GM21360 (cell line): ENCODE data around the gene RNF213.

Experiments
- ATAC-seq: cut with Tn5 transposase; IDR thresholded peaks from one replicate; pipeline ENCODE4 v1.9.1; 2021; ENCODE audit warnings: mild to moderate bottlenecking, moderate library complexity; ENCODE audit not compliant: unreplicated experiment

The RNF213 gene

GRCh38 chr17:80363518-80364090, 103.0 kb downstream of the RNF213 start:
- ATAC-seq = no peak

- no peak for ATAC-seq
Observed at GRCh38 chr17:80364091-80364691, 103.5 kb downstream of the RNF213 start.

DNA sequence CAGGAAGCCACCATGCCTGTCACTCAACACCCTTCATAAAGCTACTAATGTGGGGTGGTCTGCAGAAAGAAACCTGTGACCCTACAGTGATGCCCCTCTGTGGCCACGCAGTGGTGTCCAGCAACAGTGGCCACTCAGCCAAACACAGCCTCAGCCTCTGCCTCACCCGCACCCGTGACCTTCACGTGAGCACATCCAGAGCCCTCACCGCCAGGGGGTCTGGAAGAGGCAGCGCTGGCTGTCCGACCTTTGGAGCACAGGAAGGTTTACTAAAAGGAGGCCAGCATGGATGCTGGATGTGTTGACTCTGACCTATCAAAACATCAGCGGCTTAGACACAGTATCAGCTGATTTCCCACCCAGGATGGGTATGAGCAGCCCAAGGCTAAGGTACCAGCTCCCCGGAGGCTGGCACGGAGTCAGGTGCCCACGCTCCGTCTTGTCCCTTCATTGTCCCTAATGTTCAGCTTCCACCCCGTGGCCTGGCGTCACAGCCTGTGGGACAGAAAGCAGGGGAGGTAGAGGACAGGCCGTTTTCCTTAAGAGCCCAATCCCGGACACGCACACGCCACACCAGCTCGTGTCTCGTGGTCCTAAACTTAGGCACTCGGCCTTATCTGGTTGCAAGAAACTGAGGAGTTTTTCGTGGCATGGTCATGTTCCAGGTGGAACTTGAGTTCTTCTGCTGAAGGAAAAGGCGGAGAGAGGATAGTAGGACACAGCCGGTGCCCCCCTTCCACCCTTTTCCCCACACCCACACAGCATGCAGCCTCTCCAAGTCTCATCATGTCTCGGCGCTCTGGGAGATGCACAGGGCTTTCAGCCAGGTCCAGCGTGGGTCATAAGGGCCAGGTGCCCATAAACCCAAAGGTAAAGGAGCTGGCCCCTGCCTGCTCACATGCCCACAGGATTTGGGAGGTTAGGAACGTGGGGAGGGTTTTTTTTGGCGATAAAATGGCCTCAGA, 104.6 kb downstream of the RNF213 start:
- no peak for ATAC-seq

DNA sequence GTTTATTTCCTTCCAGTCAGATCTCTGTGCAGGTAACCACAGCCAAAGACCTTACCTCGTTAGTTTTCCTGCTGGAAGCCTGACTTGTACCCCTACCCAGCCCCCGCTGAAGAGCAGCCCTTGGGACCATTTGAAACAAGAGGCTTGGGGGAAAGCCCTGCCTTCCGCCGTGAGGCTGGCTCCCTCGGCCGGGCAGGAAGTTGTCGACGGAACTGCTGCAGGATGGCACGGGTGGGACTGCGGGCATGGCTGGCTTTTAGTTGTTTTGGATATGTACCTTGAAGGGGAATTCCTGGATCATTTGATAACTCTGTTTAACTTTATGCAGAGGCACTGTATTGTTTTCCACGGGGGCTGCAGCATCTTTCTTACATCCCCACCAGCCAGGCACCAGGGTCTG, 105.3 kb downstream of the RNF213 start:
- ATAC-seq = no peak

DNA sequence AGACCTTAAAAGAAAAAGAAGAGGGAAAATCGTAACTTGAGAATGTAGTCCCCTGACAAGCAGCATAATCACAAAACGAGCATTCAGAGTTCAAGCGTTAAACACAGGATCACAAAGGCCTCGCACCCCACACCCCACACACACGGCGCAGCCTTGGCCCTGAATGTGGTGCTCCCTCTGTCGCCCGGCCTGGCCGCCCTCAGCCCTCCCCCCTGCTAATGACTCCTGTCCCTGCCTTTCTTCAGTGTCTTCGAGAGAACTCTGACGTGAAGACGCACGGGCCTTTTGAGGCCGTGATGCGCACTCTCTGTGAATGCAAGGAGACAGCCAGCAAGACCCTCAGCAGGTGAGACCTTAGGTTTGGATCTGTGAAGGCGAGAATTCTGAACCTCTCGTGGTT, 106.9 kb downstream of the RNF213 start:
- no peak for ATAC-seq

DNA sequence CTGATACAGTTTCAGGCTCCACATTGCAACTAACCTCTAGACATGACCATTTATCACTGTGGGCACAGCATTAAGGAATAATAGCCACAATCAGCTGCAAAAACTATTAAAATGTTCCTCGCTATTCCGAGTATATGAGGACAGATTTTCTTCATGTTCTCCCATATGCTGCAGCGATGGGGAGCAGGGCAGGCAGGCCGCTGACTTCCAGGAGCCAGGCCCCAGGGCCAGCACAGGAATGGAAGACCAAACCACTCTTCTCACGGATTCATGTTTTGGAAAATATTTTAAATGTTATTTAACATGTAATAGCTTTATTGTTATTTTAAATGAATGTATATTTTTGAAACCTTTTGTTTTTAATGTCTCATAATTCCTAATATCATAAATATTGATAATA, 110.5 kb downstream of the RNF213 start:
- no peak for ATAC-seq

DNA sequence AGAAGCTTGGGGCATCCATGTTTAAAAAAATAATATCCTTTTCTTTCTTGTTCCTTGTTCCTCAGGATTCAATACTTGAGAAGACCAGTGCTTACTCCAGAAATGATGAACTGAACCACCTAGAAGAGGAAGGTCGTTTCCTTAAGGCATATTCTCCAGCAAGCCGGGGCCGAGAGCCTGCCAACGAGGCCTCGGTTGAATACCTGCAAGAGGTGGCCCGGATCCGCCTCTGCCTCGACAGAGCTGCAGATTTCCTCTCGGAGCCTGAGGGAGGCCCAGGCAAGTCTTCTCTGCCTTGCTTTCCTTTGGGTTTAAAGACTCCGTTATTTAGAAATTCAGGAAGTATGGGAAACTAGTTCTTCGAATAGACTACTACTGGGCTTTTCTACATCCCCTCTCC, 111.8 kb downstream of the RNF213 start:
- no peak for ATAC-seq

GRCh38 chr17:80372922-80373570, 112.4 kb downstream of the RNF213 start:
- no peak for ATAC-seq

GRCh38 chr17:80374039-80374731, 113.5 kb downstream of the RNF213 start:
- no peak for ATAC-seq

DNA sequence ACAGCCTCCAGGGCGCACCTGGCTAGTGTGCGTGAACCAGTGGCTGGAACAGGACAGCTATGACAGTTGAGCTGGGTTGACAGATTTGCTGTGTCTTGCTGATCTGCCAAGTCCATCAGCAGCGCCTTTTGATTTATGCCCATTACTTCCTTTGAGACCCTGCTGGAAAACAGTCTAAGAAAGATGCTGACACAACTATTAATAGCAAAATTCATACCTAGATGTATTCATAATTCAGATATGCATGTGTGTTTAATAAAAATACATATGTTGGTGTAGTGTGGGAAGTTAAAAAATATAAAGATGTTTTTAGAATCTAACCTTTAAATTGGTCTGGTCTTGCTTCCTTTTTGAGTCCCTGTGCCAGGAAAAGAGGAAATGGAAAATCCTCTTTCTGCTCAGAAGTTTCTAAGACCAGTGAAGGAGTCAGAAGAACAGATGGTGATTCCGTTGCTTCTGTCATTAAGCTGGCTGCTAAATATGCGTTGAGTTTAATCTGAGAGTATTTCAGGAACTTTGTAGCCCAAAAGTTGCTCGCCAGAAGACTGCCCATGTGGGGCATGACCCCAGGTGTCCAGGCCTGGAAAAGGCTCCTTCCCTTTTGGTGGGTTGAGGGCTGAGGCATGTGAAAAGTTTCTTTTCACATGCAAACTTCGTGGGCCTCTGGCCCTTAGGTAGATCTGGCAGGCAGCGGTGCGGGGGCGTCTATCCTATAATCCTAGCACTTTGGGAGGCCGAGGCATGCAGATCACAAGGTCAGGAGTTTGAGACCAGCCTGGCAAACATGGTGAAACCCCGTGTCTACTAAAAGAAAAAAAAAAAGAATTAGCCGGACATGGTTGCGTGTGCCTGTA, 114.3 kb downstream of the RNF213 start:
- ATAC-seq = no peak

- ATAC-seq = no peak
Observed at GRCh38 chr17:80376531-80376930, 115.9 kb downstream of the RNF213 start.

- no peak for ATAC-seq
Observed at GRCh38 chr17:80377798-80378197, 117.1 kb downstream of the RNF213 start.

- no peak for ATAC-seq
Observed at GRCh38 chr17:80379348-80379747, 118.7 kb downstream of the RNF213 start.

GRCh38 chr17:80380068-80380467, 119.4 kb downstream of the RNF213 start:
- no peak for ATAC-seq

GRCh38 chr17:80380555-80381002, 119.9 kb downstream of the RNF213 start:
- no peak for ATAC-seq

DNA sequence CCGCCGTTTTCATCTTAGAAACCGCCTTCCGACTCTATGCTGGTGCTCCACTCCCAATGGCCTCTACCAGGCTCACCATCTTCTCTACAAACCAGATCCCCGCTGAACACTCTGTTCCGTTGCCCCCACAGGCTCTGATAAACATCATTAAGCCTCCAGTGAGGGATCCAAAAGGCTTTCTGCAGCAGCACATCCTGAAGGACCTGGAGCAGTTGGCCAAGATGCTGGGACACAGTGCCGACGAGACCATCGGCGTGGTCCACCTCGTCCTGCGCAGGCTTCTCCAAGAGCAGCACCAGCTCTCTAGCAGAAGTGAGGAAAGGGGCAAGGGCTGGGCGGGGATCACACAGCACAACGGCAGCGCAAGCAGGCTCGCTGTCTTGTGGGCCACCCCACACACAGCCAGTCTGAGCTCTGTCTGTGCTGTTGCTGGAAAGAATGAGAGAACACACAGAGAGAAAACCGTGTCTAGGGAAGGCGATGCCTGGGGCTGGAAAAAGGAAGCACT, 120.8 kb downstream of the RNF213 start:
- no peak for ATAC-seq

DNA sequence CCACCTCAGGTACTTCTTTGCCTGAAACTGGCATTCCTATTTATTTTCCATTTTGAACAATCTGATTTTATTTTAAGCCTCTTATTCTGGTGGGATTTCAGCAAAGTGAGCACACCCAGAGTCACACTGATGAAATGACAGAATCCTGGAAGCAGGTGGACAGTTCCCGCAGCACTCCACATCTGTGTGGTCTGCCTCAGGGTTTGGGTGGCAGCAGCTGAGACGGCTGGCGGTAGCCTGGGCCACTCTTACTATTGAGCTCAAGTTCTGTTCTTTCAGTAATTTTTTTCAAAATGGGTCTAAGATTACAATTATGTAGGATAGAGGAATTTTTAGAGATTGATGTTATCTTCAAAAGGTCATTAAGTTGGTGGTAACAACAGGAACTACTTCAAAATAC, 121.8 kb downstream of the RNF213 start:
- ATAC-seq = no peak

- ATAC-seq = no peak
Observed at GRCh38 chr17:80382956-80383355, 122.3 kb downstream of the RNF213 start.

DNA sequence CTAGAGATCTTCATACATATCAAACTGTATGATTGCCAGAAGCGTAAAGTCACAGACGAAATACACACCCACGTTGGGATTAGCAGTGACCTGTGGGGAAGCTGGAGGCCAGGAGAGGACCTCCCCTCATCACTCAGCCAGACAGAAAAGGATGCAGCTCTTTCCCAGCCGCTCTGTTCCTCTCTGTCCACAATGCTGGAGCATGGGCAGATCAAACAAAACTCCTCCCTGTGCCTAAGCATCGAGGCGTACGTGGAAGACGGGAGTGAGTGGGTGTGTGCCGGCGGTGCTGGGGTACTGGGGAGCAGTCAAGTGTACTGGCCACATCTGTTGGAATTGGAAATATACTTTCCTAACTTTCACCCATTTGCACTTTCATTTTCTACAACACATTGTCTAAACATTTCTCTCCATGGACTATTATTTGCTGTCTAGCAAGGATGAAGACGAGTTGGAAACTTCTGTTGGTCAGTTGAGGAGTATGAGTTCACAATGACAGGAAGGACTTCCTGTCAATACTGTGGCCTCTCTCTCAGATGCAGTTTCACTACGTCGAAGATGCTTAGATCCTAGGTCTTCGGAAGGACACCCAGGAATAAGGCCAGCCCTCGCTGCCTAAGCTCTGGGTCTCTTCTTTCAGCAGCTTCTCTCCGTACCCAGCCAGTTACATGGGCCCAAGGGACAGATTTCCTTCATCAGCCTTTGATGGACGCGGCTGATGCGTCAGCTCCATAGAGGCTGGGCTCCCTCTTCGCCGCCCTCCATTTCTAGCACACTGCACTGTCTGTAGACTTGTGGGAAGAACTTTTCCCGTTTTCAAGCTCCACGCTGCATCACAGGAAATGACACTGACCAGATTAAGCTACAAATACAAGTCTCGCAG, 123.7 kb downstream of the RNF213 start:
- no peak for ATAC-seq
